Spleen (tissue), 11 donors: ENCODE results near the gene CDC25B. TPM values are rescaled to one million over a fixed set of nuclear protein-coding genes. Genes with fewer than 3 reads are reported as not detected.

Source experiments
- DNase-seq: peaks from one replicate; pipeline ENCODE4 v3.0.0-alpha.2; 2020
- H3K27ac ChIP-seq, 8 donors: fragments of 200-600 bp; sonication (generic) in 7 of 8; 1 replicate in 4 of 8; 2 replicates in 4 of 8; pipeline versions ENCODE4 v1.5.0 to v1.8.0; 2016 to 2021; ENCODE audit warnings: inconsistent platforms in 4 of 8, mild to moderate bottlenecking in 4 of 8, moderate library complexity in 1 of 8
- H3K27me3 ChIP-seq, 7 donors: fragments of 200-600 bp; sonication (generic) in 6 of 7; replicated peaks in 1 of 7; 1 replicate in 4 of 7; 2 replicates in 3 of 7; pipeline versions ENCODE4 v1.5.0 to v1.8.0; 2016 to 2021; ENCODE audit warnings: inconsistent platforms in 3 of 7, mild to moderate bottlenecking in 1 of 7
- H3K36me3 ChIP-seq, 6 donors: fragments of 200-600 bp; sonication (generic) in 5 of 6; 1 replicate in 4 of 6; 2 replicates in 2 of 6; pipeline versions ENCODE4 v1.5.0 to v1.8.0; 2016 to 2021; ENCODE audit warnings: inconsistent platforms in 2 of 6
- H3K4me1 ChIP-seq, 6 donors: fragments of 200-600 bp; sonication (generic) in 5 of 6; 1 replicate in 3 of 6; 2 replicates in 3 of 6; pipeline versions ENCODE4 v1.5.0 to v1.8.0; 2016 to 2021; ENCODE audit warnings: inconsistent platforms in 3 of 6
- H3K4me3 ChIP-seq, 8 donors: fragments of 200-600 bp; sonication (generic) in 7 of 8; 1 replicate in 4 of 8; 2 replicates in 4 of 8; pipeline versions ENCODE4 v1.5.0 to v1.8.0; 2016 to 2021; ENCODE audit warnings: inconsistent platforms in 4 of 8, mild to moderate bottlenecking in 4 of 8, moderate library complexity in 2 of 8
- H3K9me3 ChIP-seq, 8 donors: fragments of 200-600 bp; sonication (generic) in 7 of 8; 1 replicate in 4 of 8; 2 replicates in 4 of 8; pipeline versions ENCODE4 v1.5.0 to v1.8.0; 2016 to 2021; ENCODE audit warnings: inconsistent platforms in 4 of 8
- POLR2A ChIP-seq, 3 donors: fragments of 450-650 bp; IDR thresholded peaks; one replicate each; pipeline ENCODE4 v1.5.1; 2017; ENCODE audit warnings: antibody characterized with exemption in 3 of 3, mild to moderate bottlenecking in 1 of 3
- POLR2AphosphoS5 ChIP-seq, 3 donors: sonication (generic); formaldehyde crosslinking; IDR thresholded peaks; one replicate each; pipeline ENCODE4 v1.5.1; 2017; ENCODE audit warnings: antibody characterized with exemption in 3 of 3
- WGBS, 5 donors: extraction: QIAGEN DNeasy Blood & Tissue Kit in 3 of 5; methylation state at CpG; one replicate each; pipeline versions ENCODE4 v1.1.5 to v1.1.7; 2013 to 2018; 5-methylcytosine and 5-hydroxymethylcytosine counted together
- intact Hi-C: fragments of 100-400 bp; cut with DNase I; formaldehyde crosslinking; loops from one replicate; pipeline ENCODE4 v1.15.0; 2023; ENCODE audit warnings: low total_unique reads
- polyA plus RNA-seq, 3 donors: library from polyadenylated mRNA; stranded (reverse); fragments of 200-250 nt; gene quantifications; one replicate each; pipeline ENCODE4 v1.2.1, GENCODE V29; 2013
- total RNA-seq, 7 donors: library from RNA; depleted of rRNA in 3 of 7; stranded (reverse); fragments of >200 nt in 3 of 7; fragmentation: NEBNext Ultra II Directional in 4 of 7; extraction: Animal tissue kit (Norgen Biotek cat#: 25700) in 4 of 7; gene quantifications; one replicate each; pipeline versions ENCODE4 v1.1.0 to v1.2.1, GENCODE V29; 2016 to 2021
- TF ChIP-seq, protein P1 (sequence below), 11 experiments: fragments of 200-600 bp in 7 of 11; fragments of 450-650 bp in 4 of 11; sonication (generic) in 4 of 11; IDR thresholded peaks in 8 of 11; conservative IDR thresholded peaks in 3 of 11; 1 replicate in 7 of 11; 2 replicates in 4 of 11; pipeline versions ENCODE4 v1.4.0 to v1.8.0; 2016 to 2021; ENCODE audit warnings: antibody characterized with exemption in 11 of 11, inconsistent platforms in 4 of 11, mild to moderate bottlenecking in 1 of 11
- donor health status: healthy with polysubstance abuse.
- donor health status: DM: no; HTN: no; CAD: no; lungs with moderate emphysema.
- donor health status: DM: no; HTN: no; CAD: no.
- donor health status: Bipolar disorder and iron deficiency.
- donor health status: healthy.
- donor health status: DM: no; HTN: no; CAD: no.
- donor health status: DM: yes; HTN: yes; CAD: no.

CDC25B gene
- total and polyA plus RNA-seq, 10 donors: 22.8 to 67.7 (median 50.9) TPM

DNA sequence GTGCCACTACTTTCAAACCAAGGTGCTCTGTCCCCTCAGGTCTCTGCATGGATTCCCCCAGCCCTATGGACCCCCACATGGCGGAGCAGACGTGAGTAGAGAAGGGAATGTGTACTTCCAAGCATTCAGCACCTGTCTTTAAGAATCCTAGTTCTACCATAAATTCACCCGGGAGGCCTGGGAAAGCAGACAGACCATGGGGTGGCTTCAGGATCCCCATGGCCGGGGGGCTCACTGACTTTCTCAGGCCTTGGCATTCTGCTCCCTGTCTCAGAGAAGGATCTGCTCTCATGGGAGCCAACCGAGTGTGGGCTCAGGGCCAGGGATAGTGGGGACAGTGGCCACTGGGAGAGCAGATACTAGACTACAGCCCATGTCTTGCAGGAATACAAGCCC, 2.3 kb downstream of the CDC25B start:
- intact Hi-C loops: loop anchor here (10.0 kb wide), 1 partner anchor 56 kb away; no protein-coding TSS in a partner anchor
- Histone ChIP-seq H3K4me1 (peaks cover 36 to 90% (median 82%) of the 10 kb centered on the region in 6 donors), H3K27me3 (no peaks in the 10 kb centered on the region), H3K9me3 (no peaks in the 10 kb centered on the region), H3K4me3 (peak overlapping the region in 4 of 8 donors; percentile 59 to 87 (median 62)), H3K27ac (peak overlapping the region; percentile 51 to 99 (median 96)), H3K36me3 (peaks cover 0 to 51% (median 31%) of the 10 kb centered on the region in 6 donors)
- no peak for TF ChIP-seq POLR2AphosphoS5 (IDR thresholded peaks at IDR 0.05)
- no peak for TF ChIP-seq POLR2A (IDR thresholded peaks at IDR 0.05)
- TF ChIP-seq, protein P1, sequence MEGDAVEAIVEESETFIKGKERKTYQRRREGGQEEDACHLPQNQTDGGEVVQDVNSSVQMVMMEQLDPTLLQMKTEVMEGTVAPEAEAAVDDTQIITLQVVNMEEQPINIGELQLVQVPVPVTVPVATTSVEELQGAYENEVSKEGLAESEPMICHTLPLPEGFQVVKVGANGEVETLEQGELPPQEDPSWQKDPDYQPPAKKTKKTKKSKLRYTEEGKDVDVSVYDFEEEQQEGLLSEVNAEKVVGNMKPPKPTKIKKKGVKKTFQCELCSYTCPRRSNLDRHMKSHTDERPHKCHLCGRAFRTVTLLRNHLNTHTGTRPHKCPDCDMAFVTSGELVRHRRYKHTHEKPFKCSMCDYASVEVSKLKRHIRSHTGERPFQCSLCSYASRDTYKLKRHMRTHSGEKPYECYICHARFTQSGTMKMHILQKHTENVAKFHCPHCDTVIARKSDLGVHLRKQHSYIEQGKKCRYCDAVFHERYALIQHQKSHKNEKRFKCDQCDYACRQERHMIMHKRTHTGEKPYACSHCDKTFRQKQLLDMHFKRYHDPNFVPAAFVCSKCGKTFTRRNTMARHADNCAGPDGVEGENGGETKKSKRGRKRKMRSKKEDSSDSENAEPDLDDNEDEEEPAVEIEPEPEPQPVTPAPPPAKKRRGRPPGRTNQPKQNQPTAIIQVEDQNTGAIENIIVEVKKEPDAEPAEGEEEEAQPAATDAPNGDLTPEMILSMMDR (IDR thresholded peaks at IDR 0.05 in 8 of 11, conservative IDR thresholded peaks at IDR 0.05 in 3 of 11): no peak
- WGBS, 5 donors: 60 to 91% (median 84%) methylated on average over 5 of the region's 5 CpGs
- DNase-seq: peak; percentile 62

DNA sequence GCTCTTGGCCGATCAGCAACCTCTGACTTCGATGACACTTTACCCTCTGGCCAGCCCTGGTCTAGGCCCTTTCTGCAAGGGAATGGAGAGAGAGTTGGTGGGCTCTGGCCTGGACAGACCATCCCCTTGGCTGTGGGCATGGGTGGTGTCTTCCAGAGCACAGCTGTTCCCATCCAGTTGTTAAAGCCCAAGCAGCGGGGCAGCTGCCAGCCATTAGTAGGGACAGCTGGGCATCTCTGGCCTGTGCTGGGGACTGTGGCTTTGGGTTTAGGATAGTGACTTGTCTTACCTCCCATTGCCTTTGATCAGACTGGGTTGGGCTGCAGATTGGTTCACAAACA, 2.8 kb downstream of the CDC25B start:
- Histone ChIP-seq H3K27ac (peak overlapping the region; percentile 51 to 99 (median 96)), H3K36me3 (peaks cover 0 to 56% (median 36%) of the 10 kb centered on the region in 6 donors), H3K4me1 (peaks cover 36 to 95% (median 84%) of the 10 kb centered on the region in 6 donors), H3K9me3 (no peaks in the 10 kb centered on the region), H3K4me3 (peak overlapping the region in 2 of 8 donors; percentile 59 to 87), H3K27me3 (no peaks in the 10 kb centered on the region)
- 80 to 94% (median 90%) methylated on average over 3 of the region's 3 CpGs for WGBS, 5 donors
- intact Hi-C loops: loop anchor here (10.0 kb wide), 1 partner anchor 56 kb away; no protein-coding TSS in a partner anchor
- no peak for DNase-seq
- TF ChIP-seq, protein P1 (IDR thresholded peaks at IDR 0.05 in 8 of 11, conservative IDR thresholded peaks at IDR 0.05 in 3 of 11): no peak
- no peak for TF ChIP-seq POLR2A (IDR thresholded peaks at IDR 0.05)
- TF ChIP-seq POLR2AphosphoS5 (IDR thresholded peaks at IDR 0.05): no peak

DNA sequence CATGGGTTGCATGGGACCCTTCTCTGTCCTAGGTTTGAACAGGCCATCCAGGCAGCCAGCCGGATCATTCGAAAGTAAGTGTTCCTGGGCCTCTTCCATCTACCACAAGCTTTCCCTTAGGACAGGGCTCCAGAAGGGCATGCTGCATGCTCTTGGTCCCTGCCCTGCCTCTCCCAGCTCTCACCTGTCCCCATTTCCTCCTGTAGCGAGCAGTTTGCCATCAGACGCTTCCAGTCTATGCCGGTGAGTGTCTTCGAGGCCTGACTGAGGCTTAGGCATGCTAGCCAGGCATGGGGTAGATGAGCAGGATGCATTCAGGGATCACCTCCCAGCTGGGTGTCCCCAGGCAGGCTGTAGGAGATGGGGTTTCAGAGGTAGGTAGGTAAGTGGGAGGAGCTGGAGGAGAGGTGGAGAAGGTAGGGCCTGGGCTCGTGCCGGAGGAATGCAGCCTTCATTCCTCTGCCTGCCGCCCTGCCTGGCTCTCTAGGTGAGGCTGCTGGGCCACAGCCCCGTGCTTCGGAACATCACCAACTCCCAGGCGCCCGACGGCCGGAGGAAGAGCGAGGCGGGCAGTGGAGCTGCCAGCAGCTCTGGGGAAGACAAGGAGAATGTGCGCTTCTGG, 4.3 kb downstream of the CDC25B start:
- peak in 1 of 3 donors; percentile 34 for TF ChIP-seq POLR2AphosphoS5 (IDR thresholded peaks at IDR 0.05)
- TF ChIP-seq, protein P1 (IDR thresholded peaks at IDR 0.05 in 8 of 11, conservative IDR thresholded peaks at IDR 0.05 in 3 of 11): no peak
- intact Hi-C loops: no loop called here
- Histone ChIP-seq H3K27ac (peak overlapping the region in 6 of 8 donors; percentile 55 to 99 (median 96)), H3K4me1 (peaks cover 36 to 99% (median 79%) of the 10 kb centered on the region in 6 donors), H3K4me3 (no peak overlapping the region), H3K27me3 (no peaks in the 10 kb centered on the region), H3K36me3 (peaks cover 0 to 71% (median 48%) of the 10 kb centered on the region in 6 donors), H3K9me3 (no peaks in the 10 kb centered on the region)
- DNase-seq: no peak
- WGBS, 5 donors: 93 to 96% (median 95%) methylated on average over 17 to 18 of the region's 18 CpGs

DNA sequence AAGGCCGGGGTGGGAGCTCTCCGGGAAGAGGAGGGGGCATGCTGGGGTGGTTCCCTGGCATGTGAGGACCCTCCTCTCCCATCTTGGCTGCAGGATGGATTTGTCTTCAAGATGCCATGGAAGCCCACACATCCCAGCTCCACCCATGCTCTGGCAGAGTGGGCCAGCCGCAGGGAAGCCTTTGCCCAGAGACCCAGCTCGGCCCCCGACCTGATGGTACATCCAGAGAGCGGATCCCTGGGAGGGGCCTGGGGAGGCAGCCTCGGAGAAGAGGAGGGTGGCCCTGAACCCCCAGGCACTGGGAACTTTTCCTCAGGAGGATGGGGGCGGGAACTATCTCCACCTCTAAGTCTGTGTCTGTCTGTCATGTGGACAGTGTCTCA, 4.8 kb downstream of the CDC25B start:
- peaks cover 36 to 99% (median 79%) of the 10 kb centered on the region in 6 donors for H3K4me1 ChIP-seq
- H3K4me3 ChIP-seq: no peak overlapping the region
- TF ChIP-seq, protein P1 (IDR thresholded peaks at IDR 0.05 in 8 of 11, conservative IDR thresholded peaks at IDR 0.05 in 3 of 11): no peak
- TF ChIP-seq POLR2AphosphoS5 (IDR thresholded peaks at IDR 0.05) (no peak), POLR2A (IDR thresholded peaks at IDR 0.05) (no peak)
- WGBS, 5 donors: 87 to 100% (median 95%) methylated on average over 2 to 8 of the region's 8 CpGs
- no peaks in the 10 kb centered on the region for H3K27me3 ChIP-seq
- peak overlapping the region in 6 of 8 donors; percentile 31 to 99 (median 96) for H3K27ac ChIP-seq
- H3K9me3 ChIP-seq: no peaks in the 10 kb centered on the region
- peaks cover 0 to 76% (median 53%) of the 10 kb centered on the region in 6 donors for H3K36me3 ChIP-seq
- peak; percentile 75 for DNase-seq
- intact Hi-C loops: no loop called here
